Endometrial microvascular endothelial cells (primary cell): ENCODE data around the gene SLC36A1. TPM values are rescaled to one million over a fixed set of nuclear protein-coding genes. Genes with fewer than 3 reads are reported as not detected.
"Not testable (repeated sequence)": the region's sequence is repeated elsewhere in the genome, so short reads cannot be mapped to it uniquely, and the experiment has no call there.

Experiments
- in situ Hi-C: cut with HindIII; loops from 2 replicates; pipeline ENCODE4 v1.10.0; 2017; ENCODE audit warnings: low sequenced_read_pairs, low pct_unique_long_range_greater_than_20kb; ENCODE audit errors: inconsistent ontology term
- total RNA-seq: library from RNA; depleted of rRNA; stranded (reverse); fragments of >200 nt; gene quantifications from one replicate; pipeline ENCODE4 v1.2.3, GENCODE V29; 2015; ENCODE audit errors: inconsistent ontology term

Gene SLC36A1
- total RNA-seq, result 5.6 TPM

DNA sequence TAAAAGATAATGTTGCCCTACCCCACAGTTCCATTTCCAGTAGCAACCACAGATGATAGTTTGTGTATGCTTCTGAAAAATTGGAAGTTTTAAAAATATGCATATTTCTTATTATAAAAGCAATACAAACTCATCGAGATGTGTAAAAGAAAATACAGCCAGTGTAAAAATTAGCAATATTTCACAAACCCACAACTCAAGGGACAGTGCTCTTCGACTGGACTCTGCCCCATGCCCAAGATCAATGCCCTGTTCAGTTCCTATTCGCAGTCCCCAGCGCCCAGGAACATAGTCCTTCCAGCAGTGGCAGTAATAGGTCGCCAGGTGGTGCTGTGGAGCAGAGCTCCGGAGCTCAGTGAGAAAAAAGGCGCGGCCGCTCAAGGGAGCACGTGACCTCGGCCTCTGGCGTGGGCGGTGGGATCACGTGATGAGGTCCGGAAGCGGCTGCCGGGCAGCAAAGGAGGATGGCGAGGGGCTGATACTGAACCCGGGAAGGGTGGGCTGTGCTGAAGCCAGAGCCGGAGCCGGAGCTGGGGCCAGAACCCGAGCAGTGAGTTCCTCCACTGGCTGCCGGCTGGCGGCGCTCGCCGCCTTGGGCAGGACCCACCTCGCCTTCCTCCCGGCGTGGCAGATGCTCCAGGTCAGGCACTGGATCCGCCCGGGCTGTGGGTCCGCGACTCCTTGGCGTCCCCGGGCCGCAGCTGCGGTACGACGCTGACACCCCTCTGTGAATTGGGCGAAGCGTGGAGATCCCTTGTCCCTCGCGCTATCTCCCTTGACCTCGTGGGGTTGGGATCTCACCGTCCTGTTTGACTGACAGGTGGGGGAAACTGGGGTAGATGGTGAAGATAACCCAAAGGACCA lies at the start of gene SLC36A1:
SLC36A1 (plus strand) TSS at position 430 of the 864 bp plus-strand sequence. CDS start 11,190 bp downstream, outside the sequence.
- in situ Hi-C loops, result no loop called here

DNA sequence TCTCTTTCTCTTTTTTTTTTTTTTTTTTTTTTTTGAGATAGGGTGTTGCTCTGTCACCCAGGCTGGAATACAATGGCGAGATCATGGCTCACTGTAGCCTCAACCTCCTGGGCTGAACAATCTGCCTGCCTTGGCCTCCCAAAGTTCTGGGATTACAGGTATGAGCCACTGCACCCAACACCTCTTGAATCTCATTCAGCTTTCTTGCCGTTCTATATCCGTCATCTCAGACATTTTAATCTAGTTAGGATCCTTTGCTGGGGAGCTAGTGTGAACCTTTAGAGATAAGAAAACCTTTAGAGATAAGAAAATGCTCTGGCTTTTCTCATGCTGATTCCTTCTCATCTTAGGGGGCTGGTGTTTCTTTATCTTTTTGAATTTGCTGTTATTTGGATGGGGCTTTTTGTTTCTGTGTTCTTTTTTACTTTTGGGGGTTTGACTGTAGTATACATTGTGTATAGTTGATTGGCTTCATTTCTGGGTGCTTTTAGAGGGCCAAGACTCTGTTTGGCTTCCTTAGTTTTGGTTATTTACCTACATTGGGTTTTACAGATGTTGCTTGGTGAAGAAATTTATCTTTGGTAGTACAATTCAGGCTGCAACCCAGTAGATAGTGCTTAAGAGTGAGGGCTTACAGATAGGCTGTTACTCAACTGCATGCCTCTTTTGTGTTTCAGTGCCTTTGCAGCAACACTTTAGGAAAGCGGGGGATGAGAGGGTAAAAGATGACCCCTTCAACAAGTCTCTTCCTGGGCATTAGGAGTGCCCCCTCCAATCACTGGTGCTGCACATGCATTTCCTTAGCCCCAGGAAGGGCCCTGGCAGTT lies 41.9 kb upstream of the SLC36A1 start:
- in situ Hi-C loops, result no loop called here

DNA sequence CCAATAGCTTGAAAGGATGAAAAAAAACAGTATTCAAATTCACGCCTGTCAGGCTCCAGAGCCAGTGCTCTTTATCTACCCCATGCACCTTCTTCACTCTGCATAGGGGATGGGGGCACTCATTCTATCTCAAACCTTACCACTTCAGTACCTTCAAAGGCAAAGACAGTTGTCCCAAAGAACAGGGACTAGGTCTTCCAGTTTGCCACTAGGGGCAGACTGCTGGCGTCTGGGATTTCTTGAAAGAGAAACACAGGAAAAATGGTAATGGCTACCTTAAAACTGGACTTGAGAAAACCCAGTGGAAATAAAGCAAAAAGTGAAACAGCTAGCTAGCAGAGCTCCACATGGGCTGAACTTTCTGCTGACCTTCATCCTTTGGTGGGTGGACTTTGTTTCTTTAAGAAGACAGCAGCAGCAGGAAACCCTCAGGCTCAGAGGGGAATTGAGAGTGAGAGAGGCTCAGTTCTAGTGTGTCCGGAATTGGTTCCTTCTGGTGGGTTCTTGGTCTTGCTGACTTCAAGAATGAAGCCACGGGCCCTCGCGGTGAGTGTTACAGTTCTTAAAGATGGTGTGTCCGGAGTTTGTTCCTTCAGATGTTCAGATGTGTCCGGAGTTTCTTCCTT lies 41.0 kb upstream of the SLC36A1 start:
- in situ Hi-C loops, result no loop called here

DNA sequence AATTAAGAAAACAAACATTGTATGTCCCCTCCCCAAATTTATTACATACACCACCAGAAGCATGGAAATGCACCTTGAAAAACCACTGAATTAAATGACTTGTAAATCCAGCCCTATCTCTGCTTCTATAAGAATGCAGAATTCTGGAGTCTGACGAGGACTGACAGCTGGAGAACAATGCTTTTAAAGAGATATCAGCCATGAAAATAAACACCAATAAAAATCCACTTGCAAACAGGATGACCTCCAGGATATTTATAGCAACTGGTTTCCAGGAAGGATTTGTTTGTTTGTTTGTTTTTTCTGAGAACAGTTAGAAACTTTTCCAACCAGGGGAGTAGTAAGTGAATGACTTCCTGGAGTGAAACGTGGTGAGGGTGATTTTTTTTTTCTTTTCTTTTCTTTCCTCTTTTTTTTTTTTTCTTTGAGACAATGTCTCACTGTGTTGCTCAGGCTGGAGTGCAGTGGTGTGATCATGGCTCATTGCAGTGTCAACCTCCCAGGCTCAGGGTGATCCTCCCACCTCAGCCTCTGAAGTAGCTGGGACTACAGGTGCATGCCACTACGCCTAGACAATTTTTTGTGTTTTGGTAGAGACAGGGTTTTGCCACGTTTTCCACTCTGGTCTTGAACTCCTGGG lies 38.7 kb upstream of the SLC36A1 start:
- in situ Hi-C loops, result no loop called here

DNA sequence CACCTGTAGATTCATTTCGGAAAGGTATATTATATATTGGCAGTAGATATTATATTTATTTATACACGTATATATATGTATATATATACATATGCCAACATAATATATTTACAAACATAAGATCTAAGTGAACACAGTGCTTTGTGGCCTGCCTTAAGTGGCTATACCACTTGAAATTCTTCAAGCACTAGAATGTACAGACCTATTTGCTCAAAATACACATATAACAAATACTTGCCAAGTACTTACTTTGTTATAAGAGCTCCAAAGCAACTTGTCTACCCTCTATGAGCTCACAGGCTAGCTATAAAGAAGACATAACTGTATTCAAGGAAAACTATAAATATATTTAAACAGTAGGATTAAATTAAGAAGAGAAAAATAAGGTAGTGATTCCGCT lies 33.6 kb upstream of the SLC36A1 start:
- in situ Hi-C loops, result no loop called here

DNA sequence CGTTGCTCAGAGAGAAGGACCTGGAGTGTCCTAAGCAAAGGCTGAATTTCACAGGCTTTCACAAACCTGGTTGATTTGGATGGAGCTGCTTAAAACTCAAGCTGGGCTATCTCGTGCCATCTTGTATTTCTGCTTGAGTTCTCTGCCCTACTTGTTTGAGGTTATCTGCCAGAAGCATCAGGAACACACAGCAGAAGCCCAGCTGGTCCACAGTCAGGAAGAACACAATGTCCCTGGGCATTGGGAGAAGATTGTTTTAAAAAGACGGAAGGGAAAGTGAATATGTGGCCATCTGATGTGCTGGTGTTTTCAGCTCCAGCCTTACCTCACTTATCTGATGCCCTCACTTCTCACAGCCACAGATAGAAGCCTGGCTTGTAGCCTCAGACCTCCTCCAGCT lies 32.9 kb upstream of the SLC36A1 start:
- in situ Hi-C loops, result no loop called here

DNA sequence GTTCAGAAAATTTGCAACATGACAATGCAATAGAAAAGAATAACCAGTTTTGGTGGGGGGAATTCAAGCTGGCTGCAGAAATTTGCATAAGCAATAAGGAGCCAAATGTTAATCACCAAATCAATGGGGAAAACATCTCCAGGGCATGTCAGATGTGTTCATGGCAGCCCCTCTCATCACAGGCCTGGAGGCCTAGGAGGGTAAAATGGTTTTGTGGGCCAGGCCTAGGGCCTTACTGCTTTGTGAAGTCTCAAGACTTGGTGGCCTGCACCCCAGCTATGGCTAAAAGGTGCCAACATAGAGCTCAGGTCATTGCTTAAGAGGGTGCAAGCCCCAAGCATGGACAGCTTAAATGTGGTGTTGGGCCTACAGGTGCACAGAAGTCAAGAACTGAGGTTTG lies 29.7 kb upstream of the SLC36A1 start:
- in situ Hi-C loops, result no loop called here

DNA sequence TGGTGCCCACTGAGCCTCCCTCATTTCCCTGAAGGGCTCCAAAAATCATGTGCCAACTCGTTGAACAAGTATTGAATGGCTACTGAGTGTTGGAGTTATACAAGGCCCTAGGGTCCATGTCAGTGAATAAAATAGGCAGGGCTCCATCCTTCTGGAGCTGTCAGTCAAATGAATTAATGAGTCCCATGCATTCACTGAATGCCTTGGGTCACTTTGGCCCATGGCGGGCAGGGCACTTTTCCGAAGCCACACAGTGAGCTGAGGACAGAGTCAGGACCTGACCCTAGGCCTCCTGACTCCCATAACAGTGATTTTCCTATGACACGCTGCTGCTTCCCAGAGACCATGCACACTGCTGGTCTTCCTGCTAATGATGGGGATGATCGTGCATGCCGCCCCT lies 27.3 kb upstream of the SLC36A1 start:
- in situ Hi-C loops, result no loop called here

DNA sequence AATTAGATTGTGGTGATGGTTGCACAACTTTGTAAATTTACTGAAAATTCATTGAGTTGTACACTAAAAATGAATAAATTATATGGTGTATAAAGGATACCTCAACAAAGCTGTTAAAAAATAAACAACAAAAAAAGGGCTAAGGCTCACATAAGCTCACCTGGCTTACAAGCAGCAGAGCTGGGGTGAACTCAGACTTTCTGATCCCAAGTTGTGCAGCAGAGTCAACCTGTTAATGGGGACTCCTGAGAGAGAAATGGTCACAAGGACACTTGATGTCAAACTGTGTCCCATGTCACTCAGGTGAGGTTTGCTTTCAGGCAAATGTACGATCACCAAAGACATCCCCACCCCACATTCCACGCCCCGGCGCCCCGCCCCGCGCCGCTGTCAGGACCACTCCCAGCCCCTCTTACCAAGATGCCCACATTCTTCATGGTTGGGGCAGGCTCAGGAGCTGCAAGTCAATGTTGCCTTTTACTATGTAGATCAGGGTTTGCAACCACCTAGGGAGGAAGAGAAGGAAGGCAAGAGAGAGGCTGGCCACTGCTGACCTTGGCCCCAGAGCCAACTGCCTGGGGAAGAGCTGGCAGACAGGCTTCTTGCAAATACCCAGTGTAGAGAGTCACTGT lies 22.4 kb upstream of the SLC36A1 start:
- in situ Hi-C loops, result no loop called here

DNA sequence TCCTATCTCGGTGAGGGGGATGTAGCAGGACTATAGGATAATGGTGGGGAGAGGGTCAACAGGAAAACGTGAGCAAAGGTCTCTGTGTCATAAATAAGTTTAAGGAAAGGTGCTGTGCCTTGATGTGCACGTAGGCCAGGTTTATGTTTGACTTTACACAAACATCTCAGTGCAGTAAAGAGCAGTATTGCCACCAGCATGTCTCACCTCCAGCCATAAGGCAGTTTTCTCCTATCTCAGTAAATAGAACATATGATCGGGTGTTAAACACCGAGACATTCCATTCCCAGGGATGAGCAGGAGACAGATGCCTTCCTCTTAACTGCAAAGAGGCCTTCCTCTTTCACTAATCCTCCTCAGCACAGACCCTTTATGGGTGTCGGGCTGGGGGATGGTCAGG lies 21.1 kb upstream of the SLC36A1 start:
- in situ Hi-C loops, result not testable (repeated sequence)

DNA sequence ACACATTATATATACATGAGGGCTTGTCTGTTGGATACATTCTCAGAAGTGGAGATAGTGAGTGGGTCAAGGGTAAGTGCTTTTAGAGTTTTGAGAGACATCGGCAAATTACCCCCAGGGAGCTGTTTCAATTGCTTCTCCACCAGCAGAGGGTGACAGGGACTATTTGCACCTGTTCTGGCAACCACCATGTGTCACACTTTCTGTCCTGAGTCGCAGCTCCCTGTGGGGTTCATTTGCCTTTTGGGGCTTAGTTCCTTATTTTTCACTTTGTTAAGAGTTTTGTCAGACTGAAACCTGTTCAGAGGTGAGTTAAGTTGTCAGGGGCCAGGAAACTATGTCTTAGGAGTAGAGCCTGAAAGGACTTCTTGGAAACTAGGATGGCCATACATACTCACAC lies 20.1 kb upstream of the SLC36A1 start:
- in situ Hi-C loops, result no loop called here

DNA sequence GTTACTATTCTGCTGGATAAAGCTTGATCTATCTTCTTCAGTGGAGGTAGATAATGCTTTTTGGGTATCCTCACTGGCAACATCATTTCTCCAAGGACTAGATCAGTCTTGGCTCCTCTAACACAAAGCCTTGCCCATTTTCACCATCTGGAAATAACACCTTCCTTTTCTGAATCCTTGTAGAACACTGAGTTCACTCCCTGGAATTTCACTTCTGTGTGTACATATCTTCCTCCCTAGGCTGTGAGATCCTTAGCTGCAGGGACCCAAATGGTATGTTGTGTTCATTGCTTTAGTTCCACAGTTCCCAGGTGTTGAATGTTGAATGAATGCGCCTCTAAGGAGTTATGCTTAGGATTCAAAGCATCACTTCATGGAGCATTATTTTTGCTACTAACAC lies 16.7 kb upstream of the SLC36A1 start:
- in situ Hi-C loops, result no loop called here

DNA sequence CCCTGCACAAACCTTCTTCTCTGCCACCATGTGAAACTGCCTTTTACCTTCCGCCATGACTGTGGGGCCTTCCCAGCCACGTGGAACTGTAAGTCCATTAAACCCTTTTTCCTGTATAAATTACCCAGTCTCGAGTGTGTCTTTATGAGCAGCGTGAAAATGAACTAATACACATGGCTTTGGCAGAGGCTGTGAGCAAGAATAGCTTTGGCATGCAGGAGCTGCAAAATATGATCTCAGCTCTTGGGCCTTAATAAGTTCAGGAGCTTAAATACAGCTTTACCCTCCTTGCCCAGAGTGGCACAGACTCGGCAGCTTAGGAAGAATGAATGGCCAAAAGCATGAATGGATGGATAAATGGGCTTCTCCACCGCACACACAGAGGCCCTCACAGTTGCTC lies 15.7 kb upstream of the SLC36A1 start:
- in situ Hi-C loops, result no loop called here

DNA sequence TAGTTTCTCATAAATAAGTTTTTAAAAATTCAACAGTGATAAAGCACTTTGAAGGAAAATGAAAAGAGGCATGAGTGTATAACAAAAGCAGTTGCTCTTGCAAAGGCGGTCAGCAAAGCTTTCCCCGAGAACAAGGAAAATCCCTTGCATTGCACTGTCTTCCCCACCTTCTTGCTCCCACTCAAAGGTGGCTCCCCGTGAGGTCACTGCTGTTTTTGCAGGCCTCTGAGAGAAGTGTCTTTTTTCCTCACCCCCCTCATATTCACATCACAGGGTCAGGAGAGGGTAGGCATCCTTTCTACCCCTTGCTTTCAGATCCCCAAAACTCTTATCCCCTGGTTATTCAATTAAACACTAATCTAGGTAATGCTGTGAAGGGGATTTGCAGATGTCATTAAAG lies 15.2 kb upstream of the SLC36A1 start:
- in situ Hi-C loops, result no loop called here

DNA sequence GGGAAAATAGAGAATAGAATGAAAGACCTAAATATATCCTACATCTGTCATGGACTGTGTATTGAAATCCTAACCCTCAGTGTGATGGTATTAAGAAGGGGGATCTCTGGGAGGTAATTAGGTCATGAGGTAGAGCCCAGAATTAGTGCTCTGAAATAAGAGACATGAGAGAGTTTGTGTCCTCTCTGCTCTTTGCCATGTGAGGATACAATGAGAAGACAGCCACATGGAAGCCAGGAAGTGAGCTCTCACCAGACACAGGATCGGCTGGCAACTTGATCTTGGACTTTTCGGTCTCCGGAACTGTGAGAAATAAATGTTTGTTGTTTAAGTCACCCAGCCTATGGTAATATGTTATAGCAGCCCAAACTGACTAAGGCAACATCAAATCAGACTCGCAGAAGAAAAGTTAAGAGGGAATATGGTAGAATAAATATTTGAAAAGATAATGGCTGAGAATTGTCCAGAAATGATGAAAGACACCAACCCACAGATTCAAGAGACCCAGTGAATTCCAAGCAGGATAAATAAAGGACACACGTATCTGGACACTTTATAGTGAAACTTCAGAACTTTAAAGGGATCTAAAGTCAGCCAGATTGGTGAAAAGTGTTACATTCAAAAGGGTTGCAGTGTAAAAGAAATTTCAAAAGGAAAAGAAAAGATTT lies 12.7 kb upstream of the SLC36A1 start:
- in situ Hi-C loops, result no loop called here

DNA sequence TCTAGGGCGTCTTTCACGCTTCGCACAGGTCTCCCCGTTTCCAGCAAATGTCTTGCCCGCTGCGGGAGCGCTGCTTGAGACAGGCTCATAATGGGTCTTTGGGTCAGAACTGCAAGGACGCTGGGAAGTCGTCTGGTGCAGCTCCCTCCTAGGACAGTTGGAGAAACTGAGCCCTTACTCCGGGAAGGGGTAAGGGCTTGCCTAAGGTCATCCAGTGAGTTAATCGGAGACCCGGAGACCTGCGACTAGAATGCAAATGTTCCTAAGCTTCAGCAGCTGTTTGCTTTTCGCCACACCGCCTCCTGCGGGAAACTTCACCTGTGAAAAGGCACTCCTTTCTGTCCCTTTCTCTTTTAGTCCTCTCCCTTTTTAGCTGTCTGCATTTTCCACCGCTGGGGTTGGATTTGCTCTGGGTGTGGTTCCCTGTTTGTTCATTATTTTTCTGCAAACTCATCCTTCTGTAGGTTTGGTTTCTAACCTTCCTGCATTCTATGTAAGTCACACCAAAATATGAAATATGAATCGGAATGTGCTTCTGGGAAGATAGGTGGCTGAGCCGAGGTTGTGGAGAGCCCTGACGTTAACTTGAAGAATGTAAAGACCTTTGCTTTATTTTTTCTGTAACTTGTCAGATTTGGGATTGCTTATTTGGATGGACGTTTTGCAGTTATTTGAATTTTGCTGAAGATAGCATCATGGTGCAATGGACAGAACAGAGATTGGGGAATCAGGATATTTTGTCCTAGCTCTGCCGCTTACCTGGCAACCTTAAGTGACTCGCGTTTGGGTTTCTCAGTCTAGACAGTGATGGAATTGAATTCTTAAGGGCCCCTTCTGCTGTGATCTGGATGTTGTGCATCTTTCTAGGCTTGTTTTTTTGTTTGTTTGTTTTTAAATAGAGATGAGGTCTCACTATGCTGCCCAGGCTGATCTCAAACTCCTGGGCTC lies 909 bp downstream of the SLC36A1 start:
- in situ Hi-C loops, result no loop called here

DNA sequence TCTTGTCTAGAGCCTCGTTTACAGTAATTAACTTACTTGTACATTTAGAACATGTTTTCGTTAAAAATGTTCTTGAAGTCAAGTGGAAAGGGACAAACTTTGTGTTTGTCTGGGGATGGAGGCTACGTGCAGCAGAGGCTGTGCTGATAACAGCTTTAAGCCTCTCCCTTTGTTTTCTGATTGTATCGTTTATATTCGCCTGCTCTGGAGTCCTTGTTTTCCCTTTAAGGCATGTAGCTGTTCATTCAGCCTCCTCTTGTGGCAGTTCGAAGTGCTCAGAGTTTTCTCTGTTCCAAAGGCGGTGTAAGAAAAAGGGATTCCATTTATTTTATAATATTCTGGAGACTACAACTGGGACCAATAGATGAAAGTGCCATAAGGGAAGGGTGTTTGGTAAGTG lies 1.9 kb downstream of the SLC36A1 start:
- in situ Hi-C loops, result no loop called here
